SW480 (cell line): ENCODE data around the gene DBI.
A peak's percentile ranks its signal among the peaks of the same experiment; 100 is the strongest.

Experiments used
- DNase-seq: peaks from one replicate; pipeline ENCODE4 v3.0.0-alpha.2; 2016; ENCODE audit warnings: low spot score

Gene DBI

DNA sequence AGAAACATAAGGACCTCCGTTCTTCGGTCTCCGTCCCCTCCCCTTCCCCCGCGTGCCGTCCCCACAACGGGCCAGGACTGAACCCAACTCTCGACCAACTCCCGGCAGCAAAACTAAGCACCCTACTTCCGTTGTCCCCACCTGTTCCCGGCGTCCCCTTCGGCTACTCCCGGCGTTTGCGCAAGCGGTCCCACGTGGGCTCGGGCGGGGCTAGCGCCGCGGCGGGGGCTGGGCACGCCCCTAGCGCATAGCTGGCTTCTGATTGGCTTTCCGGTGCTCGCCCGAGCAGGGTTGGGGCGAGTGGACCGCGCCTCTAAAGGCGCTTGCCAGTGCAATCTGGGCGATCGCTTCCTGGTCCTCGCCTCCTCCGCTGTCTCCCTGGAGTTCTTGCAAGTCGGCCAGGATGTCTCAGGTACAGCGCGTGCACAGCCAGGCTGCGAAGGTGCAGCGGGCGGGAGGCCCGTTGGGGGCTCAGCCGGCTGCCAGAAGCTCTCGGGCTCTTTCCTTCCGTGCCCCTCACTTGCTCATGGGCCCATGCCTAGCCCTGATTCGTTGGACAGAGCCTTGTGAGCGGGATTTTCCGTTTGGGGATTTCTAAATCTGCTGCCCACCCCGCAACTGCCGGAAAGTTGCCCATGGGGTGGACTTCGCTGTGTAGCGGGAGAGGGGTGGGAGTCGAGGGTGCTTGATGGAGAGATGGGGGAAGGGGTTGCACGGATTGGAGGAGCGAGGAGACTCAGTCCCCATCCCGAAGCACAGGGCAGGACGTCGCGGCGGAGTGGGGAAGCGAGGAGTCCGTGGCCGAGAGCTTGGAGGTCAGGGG, at the start of gene DBI, which contains the start of gene C2orf76:
TSS of gene DBI (plus strand) at position 329 of the 823 bp plus-strand sequence. CDS start at position 404, 75 bp downstream.
TSS of gene C2orf76 (minus strand) at position 186 of the 823 bp plus-strand sequence. CDS start 26,875 bp downstream, outside the sequence.
- DNase-seq: peak; percentile 95

DNA sequence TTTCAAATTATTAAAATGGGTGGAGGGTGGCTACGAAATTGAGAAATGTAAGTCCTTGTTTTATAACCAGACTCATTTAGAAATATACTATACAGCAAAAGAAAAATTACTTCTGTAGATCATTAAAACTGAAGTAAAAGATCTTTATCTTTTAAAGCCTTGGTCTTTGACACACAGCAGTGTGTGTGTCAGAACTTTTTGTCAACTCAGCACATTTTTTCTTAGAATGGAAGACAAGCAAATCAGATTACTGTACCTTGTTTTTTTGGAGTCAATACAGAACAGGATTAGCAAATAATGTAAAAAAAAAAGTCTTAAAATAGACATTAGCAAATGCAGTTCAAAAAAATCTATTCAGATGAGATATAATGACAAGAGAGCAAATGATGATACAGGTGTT, 49.2 kb upstream of the DBI start:
- no peak for DNase-seq

DNA sequence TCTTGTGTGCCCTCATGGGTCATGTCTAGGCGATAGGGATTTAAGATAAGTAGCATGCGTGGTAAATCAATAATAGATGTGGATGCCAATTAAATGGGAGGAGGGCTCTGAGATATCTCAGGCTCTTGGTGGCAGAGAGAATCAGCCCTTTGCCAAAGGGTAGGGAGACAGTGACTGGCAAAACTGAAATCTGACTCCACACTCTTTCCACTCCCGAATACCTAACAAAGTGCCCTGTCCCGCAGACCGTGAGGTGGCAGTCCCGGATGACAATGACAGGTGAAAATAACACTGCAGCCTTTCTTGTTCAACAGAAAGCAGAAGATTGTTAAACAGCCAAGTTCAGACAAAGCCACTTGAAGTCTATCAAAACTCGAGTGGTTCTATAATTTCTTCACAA, 47.2 kb upstream of the DBI start:
- DNase-seq: peak; percentile 10

DNA sequence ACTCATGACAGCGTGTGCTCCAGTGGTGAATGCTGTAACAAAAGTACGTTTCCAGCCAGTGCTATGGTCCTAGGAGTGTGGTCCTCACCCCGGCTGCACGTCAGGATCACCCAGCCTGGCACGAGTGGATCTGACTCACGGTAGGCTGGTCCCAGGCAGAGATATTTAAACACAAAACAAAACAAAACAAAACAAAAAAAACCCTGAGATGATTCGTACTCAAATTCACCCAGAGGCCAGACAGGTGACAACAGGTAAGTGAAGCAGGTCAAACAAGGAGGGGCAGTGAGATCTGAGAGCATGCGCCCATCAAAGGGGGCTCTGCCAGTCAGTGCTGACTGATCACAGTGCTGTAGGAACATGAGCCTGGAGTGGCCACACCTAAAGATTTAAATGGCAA, 43.3 kb upstream of the DBI start:
- no peak for DNase-seq

DNA sequence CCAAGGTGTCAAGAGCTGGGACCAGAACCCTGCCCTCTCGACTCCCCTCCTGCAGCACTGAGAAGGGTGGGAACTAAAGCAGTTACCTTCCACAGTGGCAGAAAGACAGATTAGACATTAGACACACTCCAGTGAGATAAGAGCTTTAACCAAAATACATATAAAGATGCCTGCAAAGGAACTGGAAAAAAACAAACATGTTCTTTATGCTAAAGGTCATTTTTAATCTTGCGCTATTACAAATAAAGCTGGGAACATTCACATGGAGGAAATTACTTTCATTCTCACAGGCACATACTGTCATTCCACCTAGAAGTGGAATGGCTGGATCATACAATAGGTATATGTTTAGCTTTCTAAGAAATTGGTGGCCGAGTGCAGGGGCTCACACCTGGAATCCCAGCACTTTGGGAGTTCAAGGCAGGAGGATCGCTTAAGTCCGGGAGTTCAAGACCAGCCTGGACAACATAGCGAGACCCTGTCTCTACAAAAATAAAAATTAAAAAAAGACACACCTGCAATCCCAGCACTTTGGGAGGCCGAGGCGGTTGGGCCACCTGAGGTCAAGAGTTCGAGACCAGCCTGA, 42.0 kb upstream of the DBI start:
- DNase-seq: no peak

DNA sequence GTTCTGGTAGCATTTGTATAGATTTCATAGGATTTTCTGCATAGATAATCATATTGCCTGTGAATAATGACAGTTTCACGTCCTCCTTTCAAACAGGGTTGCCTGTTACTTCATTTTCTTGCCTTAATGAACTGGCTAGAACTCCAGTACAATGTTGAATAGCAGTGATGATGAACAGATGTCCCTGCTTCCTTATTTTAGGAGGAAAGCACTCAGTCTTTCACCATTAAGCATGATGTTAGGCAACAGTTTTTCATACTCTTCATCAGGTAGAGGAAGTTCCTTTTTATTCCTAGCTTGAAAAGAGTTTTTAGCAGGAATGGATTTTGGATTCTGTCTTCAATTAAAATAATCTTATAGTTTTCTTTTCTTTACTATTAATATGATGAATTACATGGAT, 39.8 kb upstream of the DBI start:
- no peak for DNase-seq

DNA sequence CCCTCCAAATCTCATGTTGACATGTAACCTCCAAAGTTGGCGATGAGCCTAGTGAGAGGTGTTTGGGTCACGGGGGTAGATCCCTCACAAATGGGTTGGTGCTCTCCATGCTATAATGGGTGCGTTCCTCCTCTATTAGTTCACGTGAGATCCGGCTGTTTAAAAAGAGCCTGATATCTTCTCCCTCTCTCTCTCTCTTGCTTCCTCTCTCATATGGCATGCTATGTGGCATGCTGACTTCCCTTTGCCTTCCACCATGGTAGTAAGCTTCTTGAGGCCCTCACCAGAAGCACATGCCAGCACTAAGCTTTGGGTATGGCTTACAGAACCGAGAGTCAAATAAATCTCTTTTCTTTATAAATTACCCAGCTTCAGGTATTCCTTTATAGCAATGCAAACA, 39.3 kb upstream of the DBI start:
- no peak for DNase-seq

DNA sequence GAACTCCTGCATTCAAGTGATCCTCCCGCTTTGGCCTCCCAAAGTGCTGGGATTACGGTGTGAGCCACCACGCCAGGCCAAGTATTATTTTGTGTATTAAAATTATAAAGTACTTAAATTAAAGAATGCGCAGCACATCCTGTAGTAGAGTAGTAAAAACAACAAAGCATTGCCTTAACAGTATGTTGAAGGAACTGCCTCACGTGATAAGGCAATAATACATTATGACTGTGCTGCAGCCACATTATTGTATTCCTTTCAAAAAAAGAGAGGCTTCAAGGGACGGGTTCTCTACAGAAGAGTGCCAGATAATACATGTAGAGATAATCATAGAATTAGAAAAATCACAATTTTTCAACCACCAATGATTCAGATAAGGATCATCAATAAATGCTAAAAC, 33.8 kb upstream of the DBI start:
- DNase-seq: no peak

DNA sequence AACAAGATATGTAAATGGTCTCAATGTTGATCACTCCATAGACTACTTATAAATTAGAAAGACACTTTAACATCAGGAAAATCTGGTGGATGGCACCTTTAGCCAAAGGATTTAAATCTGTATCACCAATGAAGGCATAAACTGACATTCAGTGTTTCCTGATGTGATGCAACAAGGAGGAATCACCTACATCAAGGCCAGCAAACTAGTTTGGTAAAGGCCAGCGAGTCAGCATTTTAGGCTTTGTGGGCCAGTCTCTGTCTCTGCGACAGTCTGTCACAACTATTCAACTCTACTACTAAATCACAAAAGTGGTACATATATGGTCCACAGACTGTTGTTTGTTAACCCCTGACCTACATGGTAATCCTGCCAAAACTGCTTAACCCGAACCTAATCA, 33.4 kb upstream of the DBI start:
- DNase-seq: no peak

DNA sequence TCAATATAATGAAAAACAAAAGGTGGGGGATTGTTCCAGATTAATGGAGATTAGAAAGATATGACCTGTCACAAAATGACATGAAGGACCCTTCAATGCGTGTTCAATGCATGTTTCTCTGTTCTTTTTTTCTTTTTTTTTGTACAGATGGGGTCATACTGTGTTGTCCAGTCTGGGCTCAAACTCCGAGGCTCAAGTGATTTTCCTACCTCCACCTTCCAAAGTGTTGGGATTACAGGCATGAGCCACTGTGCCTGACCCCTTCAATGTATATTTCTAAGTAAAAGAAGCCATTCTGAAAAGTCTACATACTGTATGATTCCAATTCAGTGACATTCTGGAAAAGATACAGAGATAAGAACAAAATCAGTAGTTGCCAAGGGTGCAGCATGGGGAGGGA, 32.9 kb upstream of the DBI start:
- DNase-seq: no peak

DNA sequence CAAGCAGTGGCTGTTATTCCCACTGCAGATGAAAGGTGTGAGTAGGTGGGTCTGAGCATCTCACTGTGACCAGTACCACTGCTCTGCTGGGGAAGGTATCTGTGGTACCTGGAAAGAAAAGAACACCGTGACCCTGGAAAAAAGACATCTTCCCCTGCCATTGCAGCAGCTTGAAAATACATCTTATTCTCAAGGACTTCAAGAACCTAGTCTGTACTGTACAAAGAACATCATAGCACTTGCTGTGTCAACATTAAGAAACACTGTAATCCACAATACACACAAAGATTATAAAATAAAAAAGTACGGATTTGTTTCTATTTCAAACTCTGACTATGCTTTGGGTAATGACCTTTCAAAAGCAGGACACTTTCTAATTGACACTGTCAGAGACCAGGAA, 29.0 kb upstream of the DBI start:
- DNase-seq: no peak

DNA sequence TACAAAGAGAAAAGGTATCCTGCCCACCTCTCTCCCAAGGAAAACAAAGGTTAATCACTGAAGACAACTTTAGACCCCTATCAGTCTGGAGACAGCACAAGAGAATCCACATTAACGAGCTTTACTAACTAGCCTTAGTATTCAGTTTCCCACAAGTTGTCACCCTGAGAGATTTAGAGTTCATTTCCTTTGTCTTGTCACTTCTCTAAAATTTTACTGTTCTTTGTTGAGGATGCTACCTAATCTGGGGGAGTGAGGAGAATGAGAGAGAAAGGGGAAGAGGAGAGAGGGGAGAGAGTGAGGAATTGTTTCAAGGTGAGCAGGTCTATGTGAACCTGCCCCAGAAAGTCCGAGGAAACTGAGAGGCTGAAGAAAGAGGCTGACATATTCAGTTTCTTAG, 28.5 kb upstream of the DBI start:
- DNase-seq: no peak

DNA sequence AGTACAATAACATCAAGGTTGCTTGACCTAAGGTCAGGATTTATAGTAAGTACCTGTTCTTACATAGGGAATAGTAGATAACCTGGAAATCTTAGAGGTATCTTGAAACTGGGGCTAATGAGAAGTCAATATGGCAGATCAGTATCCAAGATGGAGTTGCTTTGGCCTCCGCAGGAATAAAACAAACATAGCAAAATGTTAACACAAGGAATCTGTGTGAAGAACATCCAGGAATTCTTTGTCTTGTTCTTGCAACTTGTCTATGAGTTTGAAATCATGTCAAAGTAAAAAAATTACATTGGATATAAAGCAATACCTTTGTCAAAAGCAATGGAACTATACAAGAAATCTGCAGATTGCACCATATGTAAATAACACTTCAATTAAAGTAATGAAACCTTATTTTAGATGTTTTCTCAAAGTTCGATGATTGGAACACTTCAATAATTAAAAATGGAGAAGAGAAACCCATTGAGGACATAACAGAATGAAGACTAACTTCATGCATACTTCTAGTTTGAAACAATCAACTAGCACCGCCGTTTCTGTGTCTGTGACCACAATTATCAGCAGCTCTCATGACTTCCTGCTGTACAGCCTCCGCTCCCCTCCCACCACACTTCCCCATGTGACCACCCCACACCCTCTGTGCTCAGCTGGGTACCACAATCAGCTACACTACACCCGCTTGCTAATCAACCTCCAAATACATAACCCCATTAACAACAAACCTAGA, 27.8 kb upstream of the DBI start:
- DNase-seq: no peak

DNA sequence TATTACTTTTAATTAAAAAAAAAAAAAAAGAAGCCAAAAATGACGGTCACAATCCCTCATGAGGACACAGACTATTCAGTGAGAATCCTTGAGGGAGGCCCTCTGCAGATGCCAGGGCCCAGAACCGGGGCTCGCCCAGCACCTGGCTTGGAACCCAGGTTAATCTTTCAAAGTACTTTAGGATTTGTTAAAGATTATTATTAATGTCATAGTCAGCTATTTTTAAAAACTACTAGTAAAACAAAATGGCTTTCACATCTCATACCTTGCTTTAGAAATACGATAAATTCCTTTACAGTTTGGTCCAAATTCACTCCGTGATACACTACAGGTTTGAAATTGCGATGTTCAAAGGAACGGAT, 27.2 kb upstream of the DBI start:
- DNase-seq: no peak

DNA sequence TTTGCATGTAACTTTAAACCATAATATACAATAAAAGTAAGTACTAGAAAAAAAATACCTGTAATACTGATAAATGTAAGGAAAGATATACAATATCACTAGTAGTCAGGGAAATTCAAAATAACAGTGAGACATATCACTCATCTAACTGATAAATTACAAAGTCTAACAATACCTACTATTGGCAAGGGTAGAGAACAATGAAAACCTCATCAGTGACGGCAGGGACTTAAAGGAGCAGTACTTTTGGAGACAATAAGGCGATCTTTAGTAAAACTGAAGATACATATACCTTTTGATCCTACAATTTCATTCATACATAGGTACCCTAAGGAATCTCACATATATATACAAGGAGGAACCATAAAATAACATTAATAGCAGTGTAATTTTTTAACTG, 25.1 kb upstream of the DBI start:
- no peak for DNase-seq

DNA sequence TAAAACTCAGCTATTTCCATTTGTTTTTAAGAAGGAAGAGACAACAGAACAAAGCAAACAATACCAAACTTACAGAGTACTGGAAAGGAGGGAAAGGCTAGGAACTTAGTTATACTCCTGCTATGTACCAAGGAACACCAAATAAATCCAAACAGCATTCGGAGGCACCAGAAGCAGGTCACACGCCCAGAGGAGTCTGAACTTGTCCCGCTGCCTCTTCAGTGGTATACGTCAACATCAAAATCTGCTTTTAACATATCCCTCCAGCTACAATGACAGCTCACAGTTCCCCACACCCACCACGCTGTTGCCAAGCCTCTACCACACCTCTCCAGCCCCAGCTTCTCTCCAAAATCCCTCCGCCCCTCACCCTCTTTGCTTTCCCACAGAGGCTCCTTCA, 17.5 kb upstream of the DBI start:
- no peak for DNase-seq

DNA sequence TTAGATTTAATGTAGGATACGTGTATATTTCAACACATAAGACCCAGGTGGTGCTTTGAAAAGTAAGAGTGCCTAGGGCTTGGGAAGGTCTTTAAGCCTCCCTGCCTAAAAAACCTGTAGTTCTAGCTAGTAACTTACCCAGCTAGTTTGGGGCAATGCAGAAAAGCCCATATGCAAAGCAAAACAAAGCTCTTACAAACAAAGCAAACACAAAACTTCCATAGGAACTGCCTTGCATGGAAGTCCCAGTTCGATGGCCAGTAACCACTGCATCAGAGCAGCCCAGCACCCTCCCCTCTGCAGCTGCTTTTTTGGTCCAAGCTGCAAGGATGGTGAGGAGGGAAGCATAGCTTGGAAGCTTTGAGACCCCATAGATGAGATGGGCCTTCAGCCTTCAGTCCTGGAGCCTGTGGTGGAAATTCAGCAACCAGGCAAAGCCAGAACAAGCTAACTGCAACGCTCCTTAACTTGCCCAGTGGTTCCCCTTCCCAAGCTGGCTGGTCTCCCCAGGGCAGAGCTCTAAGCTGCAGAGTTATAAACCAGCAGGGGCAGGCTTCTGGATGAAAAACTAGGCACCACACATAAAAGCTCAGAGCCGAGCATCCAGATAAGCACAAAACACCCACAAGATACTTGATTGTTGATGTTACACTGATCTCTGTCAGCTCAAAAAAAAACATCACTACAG, 16.3 kb upstream of the DBI start:
- no peak for DNase-seq

DNA sequence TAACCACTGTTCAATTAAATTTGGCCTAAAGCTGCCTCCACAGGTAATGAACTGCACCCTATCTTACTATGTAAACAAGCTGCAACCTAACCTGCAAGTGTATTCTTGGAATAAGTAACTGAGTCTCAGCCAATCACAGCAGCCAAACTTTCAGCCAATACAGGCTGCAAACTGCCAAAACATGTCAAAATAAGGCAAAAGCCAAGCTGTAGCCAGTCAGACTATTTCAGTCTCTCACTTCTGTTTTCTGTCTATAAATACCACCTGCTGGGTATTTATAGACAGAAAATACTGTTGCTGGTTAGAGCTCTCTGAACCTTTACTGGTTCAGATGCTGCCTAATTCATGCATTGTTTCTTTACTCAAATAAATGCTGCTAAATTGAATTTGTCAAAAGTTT, 14.4 kb upstream of the DBI start:
- peak; percentile 5 for DNase-seq

DNA sequence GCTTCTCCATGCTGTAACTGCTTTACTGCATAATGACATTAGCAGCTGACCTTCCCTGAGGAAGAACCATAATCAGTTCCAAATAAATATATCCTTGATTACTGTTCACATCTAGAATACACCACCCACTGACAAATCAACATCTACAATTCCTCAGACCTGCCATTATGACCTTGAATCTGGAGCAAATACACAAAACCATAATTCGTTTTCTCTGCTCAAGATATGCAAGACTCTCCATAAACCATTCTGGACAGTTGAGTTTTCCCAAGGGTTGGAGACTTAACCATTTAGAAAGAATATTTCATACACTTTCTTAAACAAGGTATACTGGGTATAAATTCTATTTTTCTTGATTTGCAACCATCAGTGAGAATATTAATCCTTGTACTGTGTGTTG, 11.9 kb upstream of the DBI start:
- DNase-seq: no peak

DNA sequence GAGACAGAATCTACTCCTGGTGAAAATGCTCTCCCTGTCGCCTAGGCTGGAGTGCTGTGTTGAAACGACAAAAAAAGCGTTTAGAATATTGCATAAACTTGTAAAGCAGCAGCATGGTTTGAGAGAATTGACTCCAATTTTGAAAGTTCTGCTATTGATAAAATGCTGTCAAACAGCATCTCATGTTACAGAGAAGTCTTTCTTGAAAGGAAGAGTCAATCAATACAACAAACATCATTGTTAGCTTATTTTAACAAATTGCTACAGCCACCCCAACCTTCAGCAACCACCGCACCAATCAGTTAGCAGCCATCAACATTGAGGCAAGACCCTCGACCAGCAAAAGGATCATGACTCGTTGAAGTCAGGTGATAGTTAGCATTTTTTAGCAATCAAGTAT, 7.0 kb upstream of the DBI start:
- no peak for DNase-seq

DNA sequence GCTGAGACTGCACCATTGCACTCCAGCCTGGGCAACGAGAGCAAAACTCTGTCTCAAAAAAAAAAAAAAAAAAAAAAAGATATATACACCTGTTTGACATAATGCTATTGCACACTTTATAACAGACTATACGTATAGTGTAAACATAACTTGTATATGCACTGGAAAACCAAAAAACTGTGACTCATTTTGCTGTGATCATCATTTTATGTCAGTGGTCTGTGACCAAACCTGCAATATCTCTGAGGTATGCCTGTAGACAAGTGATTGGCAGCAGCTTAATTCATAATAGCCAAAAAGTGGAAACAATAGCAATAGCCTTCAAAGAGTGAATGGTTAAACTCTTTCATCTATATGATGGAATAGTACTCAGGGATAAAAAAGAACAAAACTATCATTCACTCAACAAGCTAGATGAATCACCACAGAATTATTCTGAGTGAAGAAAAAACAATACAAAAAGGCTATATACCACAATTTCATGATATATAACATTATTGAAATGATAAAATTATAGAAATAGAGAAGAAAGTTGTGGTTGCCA, 6.3 kb upstream of the DBI start:
- DNase-seq: no peak

DNA sequence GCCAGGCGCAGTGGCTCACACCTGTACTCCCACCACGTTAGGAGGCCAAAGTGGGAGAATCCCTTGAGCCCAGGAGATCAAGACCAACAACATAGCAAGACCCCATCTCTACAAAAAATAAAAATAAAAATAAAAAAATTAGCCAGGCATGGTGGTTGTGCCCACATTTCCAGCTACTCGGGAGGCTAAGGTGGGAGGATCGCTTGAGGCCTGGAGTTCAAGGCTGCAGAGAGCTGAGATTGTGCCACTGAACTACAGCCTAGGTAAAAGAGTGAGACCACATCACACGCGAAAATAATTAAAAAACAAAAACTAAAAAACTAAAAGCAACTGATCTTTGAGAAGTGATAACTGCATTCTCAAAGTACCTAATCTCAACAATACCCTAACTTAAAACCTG, 2.0 kb upstream of the DBI start:
- DNase-seq: no peak
